Keratinocyte (primary cell): ENCODE measurements around the gene CAMK2G. TPM values are rescaled to one million over a fixed set of nuclear protein-coding genes. Genes with fewer than 3 reads are reported as not detected.

Source experiments
- DNase-seq: peaks from one replicate; pipeline ENCODE4 v3.0.0-alpha.2; 2011; ENCODE audit warnings: low read depth, missing footprints, low spot score
- FAIRE-seq: peaks from 2 replicates; lab custom pipeline; 2011; peaks lifted over from hg19 to GRCh38; lab: Jason Lieb, UNC
- H2AFZ ChIP-seq: 2 replicates; pipeline ENCODE4 v1.6.0; 2012; ENCODE audit warnings: low read length, control low read depth, inconsistent platforms; ENCODE audit not compliant: control insufficient read depth
- H3K27ac ChIP-seq: 2 replicates; pipeline ENCODE4 v1.5.1; 2011; ENCODE audit warnings: low read length; ENCODE audit not compliant: control insufficient read depth, insufficient read depth
- H3K27me3 ChIP-seq: 3 replicates; pipeline ENCODE4 v1.6.0; 2011; ENCODE audit warnings: low read length; ENCODE audit not compliant: control insufficient read depth, insufficient read depth; ENCODE audit errors: extremely low read depth
- H3K36me3 ChIP-seq, 2 experiments: 2 replicates in 1 of 2; 3 replicates in 1 of 2; pipeline ENCODE4 v1.5.1; 2011; ENCODE audit warnings: low read length in 2 of 2, mild to moderate bottlenecking in 1 of 2; ENCODE audit not compliant: control insufficient read depth in 2 of 2, insufficient read depth in 2 of 2; ENCODE audit errors: extremely low read depth in 1 of 2
- H3K4me1 ChIP-seq: 3 replicates; pipeline ENCODE4 v1.5.1; 2011; ENCODE audit warnings: low read length; ENCODE audit not compliant: control insufficient read depth, insufficient read depth; ENCODE audit errors: extremely low read depth
- H3K4me2 ChIP-seq: 3 replicates; pipeline ENCODE4 v1.6.0; 2011; ENCODE audit warnings: low read depth, low read length; ENCODE audit not compliant: control insufficient read depth, insufficient read depth; ENCODE audit errors: extremely low read depth
- H3K4me3 ChIP-seq, 3 experiments: fragments of 200-600 bp in 1 of 3; sonication (generic) in 1 of 3; 2 replicates in 2 of 3; 3 replicates in 1 of 3; pipeline ENCODE4 v1.5.1; 2011 to 2016; ENCODE audit warnings: low read length in 3 of 3, mild to moderate bottlenecking in 3 of 3, control low read depth in 2 of 3, inconsistent platforms in 1 of 3, low read depth in 1 of 3, mixed read lengths in 1 of 3, mixed run types in 1 of 3, moderate library complexity in 1 of 3; ENCODE audit not compliant: control insufficient read depth in 2 of 3, insufficient read depth in 2 of 3; ENCODE audit errors: extremely low read depth in 1 of 3
- H3K79me2 ChIP-seq: 2 replicates; pipeline ENCODE4 v1.6.0; 2012; ENCODE audit warnings: low read length; ENCODE audit not compliant: control insufficient read depth, insufficient read depth
- H3K9ac ChIP-seq: 3 replicates; pipeline ENCODE4 v1.6.0; 2011; ENCODE audit warnings: low read length; ENCODE audit not compliant: control insufficient read depth, insufficient read depth; ENCODE audit errors: extremely low read depth
- H3K9me1 ChIP-seq: 3 replicates; pipeline ENCODE4 v1.6.0; 2011; ENCODE audit warnings: low read length; ENCODE audit not compliant: control insufficient read depth, insufficient read depth; ENCODE audit errors: extremely low read depth
- H3K9me3 ChIP-seq: 2 replicates; pipeline ENCODE4 v1.5.1; 2012; ENCODE audit warnings: low read depth, low read length; ENCODE audit not compliant: control insufficient read depth
- H4K20me1 ChIP-seq: 3 replicates; pipeline ENCODE4 v1.6.0; 2011; ENCODE audit warnings: low read length; ENCODE audit not compliant: control insufficient read depth, insufficient read depth; ENCODE audit errors: extremely low read depth
- CTCF ChIP-seq, 3 experiments: IDR thresholded peaks in 1 of 3; conservative IDR thresholded peaks in 1 of 3; optimal IDR thresholded peaks in 1 of 3; 2 replicates in 2 of 3; 3 replicates in 1 of 3; pipeline versions ENCODE3 to v1.5.1; 2011; ENCODE audit warnings: low read length in 3 of 3, mild to moderate bottlenecking in 3 of 3, moderate library complexity in 2 of 3, control low read depth in 1 of 3, inconsistent platforms in 1 of 3; ENCODE audit not compliant: insufficient read depth in 2 of 3; ENCODE audit errors: extremely low read depth in 1 of 3
- EZH2 ChIP-seq: IDR thresholded peaks from one replicate; pipeline ENCODE4 v1.6.1; 2012; ENCODE audit warnings: inconsistent platforms, mild to moderate bottlenecking, low read length, moderate library complexity
- dilution Hi-C: fragments of 300-500 bp; cut with MboI; formaldehyde crosslinking; loops from one replicate; pipeline ENCODE4 v1.7.0; 2020; ENCODE audit warnings: low sequenced_read_pairs; ENCODE audit not compliant: extremely low pct_ligation_motif_present
- polyA plus RNA-seq, 5 experiments: library from polyadenylated mRNA; depleted of rRNA in 3 of 5; stranded (reverse) in 3 of 5; stranded (forward) in 1 of 5; unstranded in 1 of 5; fragments of >200 nt; gene quantifications; 1 replicate in 1 of 5; 2 replicates in 3 of 5; 3 replicates in 1 of 5; pipeline versions ENCODE4 v1.2.1 to v1.2.3, GENCODE V29; 2011 to 2012; ENCODE audit warnings: missing spikeins in 2 of 5, low read depth in 1 of 5, low replicate concordance in 1 of 5

The CAMK2G gene
- polyA plus RNA-seq, 1 donor (not counting 4 experiments of a cell fraction or from before 2014, with no cell fraction given), result 17.6 TPM

GRCh38 chr10:73867126-73867807, 7.1 kb downstream of the CAMK2G start:
- Histone ChIP-seq H3K27ac (no peak overlapping the region), H3K36me3 (peaks cover 20 to 29% of the 10 kb centered on the region in 2 experiments)

GRCh38 chr10:73866621-73867020, 7.7 kb downstream of the CAMK2G start:
- Histone ChIP-seq H3K9me3 (no peaks in the 10 kb centered on the region), H3K4me2 (no peak overlapping the region), H3K4me3 (no peak overlapping the region), H3K36me3 (peaks cover 20 to 30% of the 10 kb centered on the region in 2 experiments), H3K27me3 (no peaks in the 10 kb centered on the region), H3K4me1 (no peaks in the 10 kb centered on the region), H3K9me1 (no peaks in the 10 kb centered on the region), H4K20me1 (no peaks in the 10 kb centered on the region), H3K79me2 (peaks cover 8% of the 10 kb centered on the region), H2AFZ (no peak overlapping the region), H3K27ac (no peak overlapping the region), H3K9ac (no peak overlapping the region)
- dilution Hi-C loops, result no loop called here
- FAIRE-seq, result no peak
- TF ChIP-seq EZH2, result no peak
- TF ChIP-seq CTCF (optimal IDR thresholded peaks at IDR 0.05 in 1 of 3, IDR thresholded peaks at IDR 0.05 in 1 of 3, conservative IDR thresholded peaks at IDR 0.05 in 1 of 3; ENCODE audit: extremely low read depth in 1 of 3, insufficient read depth in 2 of 3, low read length in 3 of 3), result no peak
- DNase-seq, result no peak

More at GRCh38 chr10:73867126-73867807, 7.1 kb downstream of the CAMK2G start:
- dilution Hi-C loops, result no loop called here
- H3K4me2 ChIP-seq, result no peak overlapping the region
- no peak for FAIRE-seq
- H3K4me1 ChIP-seq, result no peaks in the 10 kb centered on the region
- DNase-seq, result no peak
- no peak overlapping the region for H2AFZ ChIP-seq
- no peaks in the 10 kb centered on the region for H3K9me1 ChIP-seq
- TF ChIP-seq CTCF (optimal IDR thresholded peaks at IDR 0.05 in 1 of 3, IDR thresholded peaks at IDR 0.05 in 1 of 3, conservative IDR thresholded peaks at IDR 0.05 in 1 of 3; ENCODE audit: extremely low read depth in 1 of 3, insufficient read depth in 2 of 3, low read length in 3 of 3) (no peak), EZH2 (no peak)
- no peaks in the 10 kb centered on the region for H3K27me3 ChIP-seq
- H3K9ac ChIP-seq, result no peak overlapping the region
- H3K79me2 ChIP-seq, result peaks cover 8% of the 10 kb centered on the region
- no peaks in the 10 kb centered on the region for H3K9me3 ChIP-seq
- H3K4me3 ChIP-seq, result no peak overlapping the region
- H4K20me1 ChIP-seq, result no peaks in the 10 kb centered on the region
